MM.1S (cell line): ENCODE results near the gene BOC.

ENCODE experiments used
- DNase-seq: peaks from one replicate; pipeline ENCODE4 v3.0.0-alpha.2; 2015
- H2AFZ ChIP-seq: fragments of 300-600 bp; sonication (generic); 2 replicates; pipeline ENCODE4 v1.6.0; 2016; ENCODE audit warnings: antibody characterized with exemption, low read length
- H3F3A ChIP-seq: fragments of 300-600 bp; sonication (generic); 2 replicates; pipeline ENCODE4 v1.6.1; 2016; ENCODE audit warnings: mild to moderate bottlenecking, antibody characterized with exemption, low read length, moderate library complexity, mixed read lengths; ENCODE audit not compliant: insufficient read depth
- H3K27ac ChIP-seq: fragments of 300-600 bp; sonication (generic); 2 replicates; pipeline ENCODE4 v1.5.1; 2016; ENCODE audit warnings: mild to moderate bottlenecking, low read length
- H3K27me3 ChIP-seq: fragments of 300-600 bp; sonication (generic); replicated peaks from 2 replicates; pipeline ENCODE4 v1.6.0; 2016; ENCODE audit warnings: low read length; ENCODE audit not compliant: insufficient read depth
- H3K36me3 ChIP-seq: fragments of 300-600 bp; sonication (generic); replicated peaks from 2 replicates; pipeline ENCODE4 v1.6.1; 2016; ENCODE audit warnings: mild to moderate bottlenecking, low read length, mixed read lengths; ENCODE audit not compliant: insufficient read depth
- H3K4me1 ChIP-seq: fragments of 300-600 bp; sonication (generic); 2 replicates; pipeline ENCODE4 v1.6.1; 2016; ENCODE audit warnings: low read length, mixed read lengths
- H3K4me2 ChIP-seq: fragments of 300-600 bp; sonication (generic); 2 replicates; pipeline ENCODE4 v1.6.0; 2016; ENCODE audit warnings: low read depth, low read length
- H3K4me3 ChIP-seq: fragments of 300-600 bp; sonication (generic); 2 replicates; pipeline ENCODE4 v1.5.1; 2016; ENCODE audit warnings: low read length, mixed read lengths
- H3K79me2 ChIP-seq: fragments of 300-600 bp; sonication (generic); 2 replicates; pipeline ENCODE4 v1.6.1; 2016; ENCODE audit warnings: mixed run types, low read length, mixed read lengths
- H3K9ac ChIP-seq: fragments of 300-600 bp; sonication (generic); 2 replicates; pipeline ENCODE4 v1.6.1; 2016; ENCODE audit warnings: low read length, mixed read lengths
- H3K9me2 ChIP-seq: fragments of 300-600 bp; sonication (generic); replicated peaks from 2 replicates; pipeline ENCODE4 v1.6.1; 2016; ENCODE audit warnings: mild to moderate bottlenecking, low read length, mixed read lengths; ENCODE audit not compliant: insufficient read depth
- H3K9me3 ChIP-seq: fragments of 300-600 bp; sonication (generic); replicated peaks from 2 replicates; pipeline ENCODE4 v1.6.1; 2016; ENCODE audit warnings: mild to moderate bottlenecking, low read length, mixed read lengths; ENCODE audit not compliant: insufficient read depth
- H4K20me1 ChIP-seq: fragments of 300-600 bp; sonication (generic); 2 replicates; pipeline ENCODE4 v1.6.1; 2016; ENCODE audit warnings: mild to moderate bottlenecking, low read length, moderate library complexity, mixed read lengths; ENCODE audit not compliant: insufficient read depth
- EZH2 ChIP-seq: fragments of 300-600 bp; sonication (generic); optimal IDR thresholded peaks from 2 replicates; pipeline ENCODE3; 2017; ENCODE audit warnings: low read depth, mild to moderate bottlenecking, antibody characterized with exemption, low read length, mixed read lengths
- EZH2phosphoT487 ChIP-seq: fragments of 300-600 bp; sonication (generic); IDR thresholded peaks from 2 replicates; pipeline ENCODE4 v1.6.1; 2018; ENCODE audit warnings: antibody characterized with exemption, low read length
- TF ChIP-seq, protein P1 (sequence below): fragments of 300-600 bp; sonication (generic); IDR thresholded peaks from 2 replicates; pipeline ENCODE4 v1.5.1; 2016; ENCODE audit warnings: antibody characterized with exemption, low read length, mixed read lengths

BOC gene

DNA sequence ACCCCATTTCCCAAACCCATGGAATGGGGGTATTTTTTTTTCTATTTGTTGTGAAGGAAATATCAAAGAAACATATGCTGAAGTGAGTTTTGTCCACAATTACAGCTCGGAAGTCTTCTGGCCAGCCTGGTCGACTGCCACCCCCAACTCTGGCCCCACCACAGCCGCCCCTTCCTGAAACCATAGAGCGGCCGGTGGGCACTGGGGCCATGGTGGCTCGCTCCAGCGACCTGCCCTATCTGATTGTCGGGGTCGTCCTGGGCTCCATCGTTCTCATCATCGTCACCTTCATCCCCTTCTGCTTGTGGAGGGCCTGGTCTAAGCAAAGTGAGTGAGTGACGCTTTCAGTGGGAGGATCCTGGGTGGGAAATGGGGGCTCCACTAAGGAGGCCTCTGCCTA, 71.9 kb downstream of the BOC start:
- no peak overlapping the region for H3K4me3 ChIP-seq
- H3K79me2 ChIP-seq, result no peaks in the 10 kb centered on the region
- H3K4me2 ChIP-seq, result no peak overlapping the region
- no peak for DNase-seq
- H3F3A ChIP-seq, result no peaks in the 10 kb centered on the region
- H3K9me2 ChIP-seq, result no peaks in the 10 kb centered on the region
- H3K9me3 ChIP-seq, result no peaks in the 10 kb centered on the region
- no peak overlapping the region for H2AFZ ChIP-seq
- peaks cover 13% of the 10 kb centered on the region for H3K4me1 ChIP-seq
- H4K20me1 ChIP-seq, result no peaks in the 10 kb centered on the region
- TF ChIP-seq EZH2, result no peak
- no peak for TF ChIP-seq EZH2phosphoT487
- TF ChIP-seq, protein P1, sequence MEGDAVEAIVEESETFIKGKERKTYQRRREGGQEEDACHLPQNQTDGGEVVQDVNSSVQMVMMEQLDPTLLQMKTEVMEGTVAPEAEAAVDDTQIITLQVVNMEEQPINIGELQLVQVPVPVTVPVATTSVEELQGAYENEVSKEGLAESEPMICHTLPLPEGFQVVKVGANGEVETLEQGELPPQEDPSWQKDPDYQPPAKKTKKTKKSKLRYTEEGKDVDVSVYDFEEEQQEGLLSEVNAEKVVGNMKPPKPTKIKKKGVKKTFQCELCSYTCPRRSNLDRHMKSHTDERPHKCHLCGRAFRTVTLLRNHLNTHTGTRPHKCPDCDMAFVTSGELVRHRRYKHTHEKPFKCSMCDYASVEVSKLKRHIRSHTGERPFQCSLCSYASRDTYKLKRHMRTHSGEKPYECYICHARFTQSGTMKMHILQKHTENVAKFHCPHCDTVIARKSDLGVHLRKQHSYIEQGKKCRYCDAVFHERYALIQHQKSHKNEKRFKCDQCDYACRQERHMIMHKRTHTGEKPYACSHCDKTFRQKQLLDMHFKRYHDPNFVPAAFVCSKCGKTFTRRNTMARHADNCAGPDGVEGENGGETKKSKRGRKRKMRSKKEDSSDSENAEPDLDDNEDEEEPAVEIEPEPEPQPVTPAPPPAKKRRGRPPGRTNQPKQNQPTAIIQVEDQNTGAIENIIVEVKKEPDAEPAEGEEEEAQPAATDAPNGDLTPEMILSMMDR, result no peak
- H3K36me3 ChIP-seq, result no peaks in the 10 kb centered on the region
- H3K9ac ChIP-seq, result no peak overlapping the region
- no peaks in the 10 kb centered on the region for H3K27me3 ChIP-seq
- no peak overlapping the region for H3K27ac ChIP-seq

GRCh38 chr3:113284453-113285050, 73.2 kb downstream of the BOC start:
- Histone ChIP-seq H3K4me3 (no peak overlapping the region), H4K20me1 (no peaks in the 10 kb centered on the region), H3K27me3 (no peaks in the 10 kb centered on the region), H3K4me2 (no peak overlapping the region), H2AFZ (no peak overlapping the region), H3K9me3 (no peaks in the 10 kb centered on the region), H3K4me1 (peaks cover 13% of the 10 kb centered on the region), H3K79me2 (no peaks in the 10 kb centered on the region), H3F3A (no peaks in the 10 kb centered on the region), H3K9ac (no peak overlapping the region), H3K36me3 (no peaks in the 10 kb centered on the region), H3K27ac (no peak overlapping the region), H3K9me2 (no peaks in the 10 kb centered on the region)
- TF ChIP-seq EZH2 (no peak), EZH2phosphoT487 (no peak)
- TF ChIP-seq, protein P1, result no peak
- DNase-seq, result no peak

DNA sequence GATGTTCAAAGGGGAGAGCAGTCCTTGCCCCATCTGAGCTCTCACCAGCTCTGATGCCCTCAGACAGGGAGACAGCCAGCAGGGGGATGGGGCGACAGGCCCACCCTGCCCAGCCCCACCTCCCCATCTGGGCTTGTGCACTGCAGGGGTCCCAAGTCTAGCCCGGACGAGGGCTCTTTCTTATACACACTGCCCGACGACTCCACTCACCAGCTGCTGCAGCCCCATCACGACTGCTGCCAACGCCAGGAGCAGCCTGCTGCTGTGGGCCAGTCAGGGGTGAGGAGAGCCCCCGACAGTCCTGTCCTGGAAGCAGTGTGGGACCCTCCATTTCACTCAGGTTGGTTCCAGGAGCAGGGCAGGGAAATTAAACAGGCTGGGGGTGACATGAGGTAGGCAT, 73.9 kb downstream of the BOC start:
- TF ChIP-seq, protein P1, result no peak
- TF ChIP-seq EZH2phosphoT487 (no peak), EZH2 (no peak)
- H3K9me2 ChIP-seq, result no peaks in the 10 kb centered on the region
- peaks cover 13% of the 10 kb centered on the region for H3K4me1 ChIP-seq
- no peaks in the 10 kb centered on the region for H4K20me1 ChIP-seq
- no peak for DNase-seq
- H3K9ac ChIP-seq, result no peak overlapping the region
- no peak overlapping the region for H3K4me3 ChIP-seq
- no peaks in the 10 kb centered on the region for H3F3A ChIP-seq
- no peak overlapping the region for H3K27ac ChIP-seq
- no peaks in the 10 kb centered on the region for H3K36me3 ChIP-seq
- no peak overlapping the region for H2AFZ ChIP-seq
- no peaks in the 10 kb centered on the region for H3K27me3 ChIP-seq
- H3K9me3 ChIP-seq, result no peaks in the 10 kb centered on the region
- no peaks in the 10 kb centered on the region for H3K79me2 ChIP-seq
- H3K4me2 ChIP-seq, result no peak overlapping the region
